Jurkat, Clone E6-1 (cell line): Measurements from ENCODE around the gene B4GALT3.

Experiments used
- DNase-seq: peaks from one replicate; pipeline ENCODE4 v3.0.0-alpha.2; 2011; ENCODE audit warnings: low read depth, low spot score
- H3K4me3 ChIP-seq: 2 replicates; pipeline ENCODE4 v1.5.1; 2011; ENCODE audit warnings: mild to moderate bottlenecking, low read length, control low read depth, moderate library complexity

Gene B4GALT3

GRCh38 chr1:161191971-161192370, 14.7 kb upstream of the B4GALT3 start:
- H3K4me3 ChIP-seq: no peak overlapping the region
- DNase-seq: no peak

- no peak overlapping the region for H3K4me3 ChIP-seq
- no peak for DNase-seq
Measured at GRCh38 chr1:161190962-161191521, 13.7 kb upstream of the B4GALT3 start.

- DNase-seq: no peak
- H3K4me3 ChIP-seq: no peak overlapping the region
Measured at GRCh38 chr1:161189036-161189435, 11.7 kb upstream of the B4GALT3 start.

GRCh38 chr1:161188381-161188780, 11.1 kb upstream of the B4GALT3 start:
- no peak for DNase-seq
- no peak overlapping the region for H3K4me3 ChIP-seq

GRCh38 chr1:161187311-161187710, 10.0 kb upstream of the B4GALT3 start:
- no peak overlapping the region for H3K4me3 ChIP-seq
- no peak for DNase-seq

GRCh38 chr1:161185732-161186311, 8.5 kb upstream of the B4GALT3 start:
- no peak overlapping the region for H3K4me3 ChIP-seq
- DNase-seq: no peak

GRCh38 chr1:161185282-161185682, 8.0 kb upstream of the B4GALT3 start:
- DNase-seq: peak; percentile 93
- no peak overlapping the region for H3K4me3 ChIP-seq

GRCh38 chr1:161182214-161182613, 4.9 kb upstream of the B4GALT3 start:
- no peak for DNase-seq
- H3K4me3 ChIP-seq: no peak overlapping the region

GRCh38 chr1:161180639-161181038, 3.3 kb upstream of the B4GALT3 start:
- no peak for DNase-seq
- H3K4me3 ChIP-seq: no peak overlapping the region

GRCh38 chr1:161179698-161180097, 2.4 kb upstream of the B4GALT3 start:
- no peak overlapping the region for H3K4me3 ChIP-seq
- no peak for DNase-seq

- H3K4me3 ChIP-seq: peak overlapping the region; percentile 94
- no peak for DNase-seq
Measured at GRCh38 chr1:161177936-161178244, 583 bp upstream of the B4GALT3 start.

GRCh38 chr1:161176468-161177111, 717 bp downstream of the B4GALT3 start:
- DNase-seq: no peak
- peak overlapping the region; percentile 94 for H3K4me3 ChIP-seq

- DNase-seq: no peak
- no peak overlapping the region for H3K4me3 ChIP-seq
Measured at GRCh38 chr1:161175771-161176453, 1.4 kb downstream of the B4GALT3 start.

GRCh38 chr1:161174911-161175310, 2.4 kb downstream of the B4GALT3 start:
- DNase-seq: no peak
- no peak overlapping the region for H3K4me3 ChIP-seq

- no peak for DNase-seq
- H3K4me3 ChIP-seq: no peak overlapping the region
Measured at GRCh38 chr1:161173711-161174110, 3.6 kb downstream of the B4GALT3 start.

- no peak overlapping the region for H3K4me3 ChIP-seq
- DNase-seq: no peak
Measured at GRCh38 chr1:161172776-161173376, 4.4 kb downstream of the B4GALT3 start.

- DNase-seq: no peak
- H3K4me3 ChIP-seq: no peak overlapping the region
Measured at GRCh38 chr1:161172349-161172748, 5.0 kb downstream of the B4GALT3 start.

- no peak overlapping the region for H3K4me3 ChIP-seq
- no peak for DNase-seq
Measured at GRCh38 chr1:161171696-161172095, 5.6 kb downstream of the B4GALT3 start.

GRCh38 chr1:161171191-161171590, 6.1 kb downstream of the B4GALT3 start:
- no peak for DNase-seq
- H3K4me3 ChIP-seq: no peak overlapping the region

GRCh38 chr1:161168906-161169305, 8.4 kb downstream of the B4GALT3 start:
- no peak for DNase-seq
- H3K4me3 ChIP-seq: no peak overlapping the region
